Measurements from ENCODE around the gene IQSEC3.

The IQSEC3 gene

GRCh38 chr12:125075-125474 is 58.5 kb downstream of the IQSEC3 start:
- H4K20me1 ChIP-seq (ENCODE audit: insufficient read depth, low read length), result no peaks in the 10 kb centered on the region
- H3K9ac ChIP-seq (ENCODE audit: low read length), result no peak overlapping the region
- H3K9me3 ChIP-seq (ENCODE audit: insufficient read depth, low read length), result no peaks in the 10 kb centered on the region
- H3K4me1 ChIP-seq (ENCODE audit: low read length), result peaks cover 14% of the 10 kb centered on the region
- H3K4me2 ChIP-seq (ENCODE audit: low read length), result no peak overlapping the region
- no peaks in the 10 kb centered on the region for H3K27me3 ChIP-seq (ENCODE audit: low read depth, low read length)
- H3K79me2 ChIP-seq (ENCODE audit: low read length), result no peaks in the 10 kb centered on the region
- TF ChIP-seq CTCF (IDR thresholded peaks at IDR 0.05; ENCODE audit: low read depth, low read length) (no peak), EZH2phosphoT487 (IDR thresholded peaks at IDR 0.05; ENCODE audit: low read depth) (no peak)
- no peak overlapping the region for H3K27ac ChIP-seq (ENCODE audit: low read length)
- no peak overlapping the region for H2AFZ ChIP-seq (ENCODE audit: low read depth, low read length)
- no peaks in the 10 kb centered on the region for H3K36me3 ChIP-seq (replicated peaks; ENCODE audit: low read depth, low read length)
- no peak overlapping the region for H3K4me3 ChIP-seq (ENCODE audit: low read length)

- Histone ChIP-seq H3K36me3 (replicated peaks; ENCODE audit: low read depth, low read length) (no peaks in the 10 kb centered on the region), H4K20me1 (ENCODE audit: insufficient read depth, low read length) (no peaks in the 10 kb centered on the region), H3K27me3 (ENCODE audit: low read depth, low read length) (no peaks in the 10 kb centered on the region), H3K4me3 (ENCODE audit: low read length) (no peak overlapping the region), H3K79me2 (ENCODE audit: low read length) (no peaks in the 10 kb centered on the region), H3K9ac (ENCODE audit: low read length) (no peak overlapping the region), H3K4me2 (ENCODE audit: low read length) (no peak overlapping the region), H3K9me3 (ENCODE audit: insufficient read depth, low read length) (no peaks in the 10 kb centered on the region), H3K4me1 (ENCODE audit: low read length) (peaks cover 14% of the 10 kb centered on the region), H2AFZ (ENCODE audit: low read depth, low read length) (no peak overlapping the region), H3K27ac (ENCODE audit: low read length) (no peak overlapping the region)
- TF ChIP-seq EZH2phosphoT487 (IDR thresholded peaks at IDR 0.05; ENCODE audit: low read depth), result no peak
- TF ChIP-seq CTCF (IDR thresholded peaks at IDR 0.05; ENCODE audit: low read depth, low read length), result no peak
These were observed 59.0 kb downstream of the IQSEC3 start for GRCh38 chr12:125566-125965.

- no peak overlapping the region for H3K9ac ChIP-seq (ENCODE audit: low read length)
- H3K4me2 ChIP-seq (ENCODE audit: low read length), result peak overlapping the region; percentile 56
- TF ChIP-seq CTCF (IDR thresholded peaks at IDR 0.05; ENCODE audit: low read depth, low read length), result no peak
- no peak for TF ChIP-seq EZH2phosphoT487 (IDR thresholded peaks at IDR 0.05; ENCODE audit: low read depth)
These were observed 61.5 kb downstream of the IQSEC3 start for GRCh38 chr12:128079-128478.

GRCh38 chr12:129001-129400 is 62.4 kb downstream of the IQSEC3 start:
- H4K20me1 ChIP-seq (ENCODE audit: insufficient read depth, low read length), result no peaks in the 10 kb centered on the region
- no peaks in the 10 kb centered on the region for H3K9me3 ChIP-seq (ENCODE audit: insufficient read depth, low read length)
- no peak overlapping the region for H3K4me2 ChIP-seq (ENCODE audit: low read length)
- H2AFZ ChIP-seq (ENCODE audit: low read depth, low read length), result no peak overlapping the region
- H3K27ac ChIP-seq (ENCODE audit: low read length), result no peak overlapping the region
- no peak for TF ChIP-seq EZH2phosphoT487 (IDR thresholded peaks at IDR 0.05; ENCODE audit: low read depth)
- TF ChIP-seq CTCF (IDR thresholded peaks at IDR 0.05; ENCODE audit: low read depth, low read length), result no peak
- H3K9ac ChIP-seq (ENCODE audit: low read length), result no peak overlapping the region
- H3K4me3 ChIP-seq (ENCODE audit: low read length), result no peak overlapping the region
- H3K79me2 ChIP-seq (ENCODE audit: low read length), result no peaks in the 10 kb centered on the region
- H3K4me1 ChIP-seq (ENCODE audit: low read length), result peaks cover 14% of the 10 kb centered on the region
- no peaks in the 10 kb centered on the region for H3K27me3 ChIP-seq (ENCODE audit: low read depth, low read length)
- no peaks in the 10 kb centered on the region for H3K36me3 ChIP-seq (replicated peaks; ENCODE audit: low read depth, low read length)

More at GRCh38 chr12:128079-128478, 61.5 kb downstream of the IQSEC3 start:
- H3K27me3 ChIP-seq (ENCODE audit: low read depth, low read length), result no peaks in the 10 kb centered on the region
- H3K9me3 ChIP-seq (ENCODE audit: insufficient read depth, low read length), result no peaks in the 10 kb centered on the region
- H3K4me3 ChIP-seq (ENCODE audit: low read length), result peak overlapping the region; percentile 17; the same call in 1 of the 2 replicates
- peaks cover 14% of the 10 kb centered on the region for H3K4me1 ChIP-seq (ENCODE audit: low read length)
- H3K27ac ChIP-seq (ENCODE audit: low read length), result peak overlapping the region; percentile 31; the same call in 1 of the 2 replicates
- H2AFZ ChIP-seq (ENCODE audit: low read depth, low read length), result peak overlapping the region; percentile 62; the same call in 1 of the 2 replicates
- H4K20me1 ChIP-seq (ENCODE audit: insufficient read depth, low read length), result no peaks in the 10 kb centered on the region
- H3K79me2 ChIP-seq (ENCODE audit: low read length), result no peaks in the 10 kb centered on the region
- H3K36me3 ChIP-seq (replicated peaks; ENCODE audit: low read depth, low read length), result no peaks in the 10 kb centered on the region

All from OCI-LY3 (cell line).